Erythroblast (primary cell): ENCODE results near the gene STX3.

Source experiments
- GATA1 ChIP-seq: IDR thresholded peaks from 2 replicates; pipeline ENCODE4 v1.6.1; 2011; ENCODE audit warnings: low read depth, mild to moderate bottlenecking, control low read depth, low read length, moderate library complexity
- POLR2A ChIP-seq: IDR thresholded peaks from 2 replicates; pipeline ENCODE4 v1.6.1; 2011; ENCODE audit warnings: mild to moderate bottlenecking, low read length

GRCh38 chr11:59812220-59812619, 57.0 kb downstream of the STX3 start:
- TF ChIP-seq POLR2A (no peak), GATA1 (no peak)
